Measurements from ENCODE around the gene KIRREL3.

DNA sequence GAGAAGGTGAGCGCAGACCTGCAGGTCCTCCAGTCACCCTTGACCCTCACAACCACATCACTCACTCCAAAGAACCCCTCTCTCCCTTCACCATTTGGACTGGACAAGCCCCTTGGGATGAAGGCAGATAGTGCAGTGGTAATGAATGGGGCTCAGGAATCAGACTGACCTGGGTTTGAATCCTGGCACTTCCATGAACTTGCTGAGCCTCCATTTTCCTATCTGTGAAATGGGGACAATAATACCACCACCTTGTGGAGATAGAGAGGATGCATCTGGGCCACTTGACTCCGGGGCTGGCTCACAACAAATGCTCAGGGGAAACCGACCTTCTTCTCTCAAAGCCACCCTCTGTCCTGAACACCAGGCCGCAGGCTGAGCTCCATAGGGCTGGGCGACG is 467.0 kb downstream of the KIRREL3 start:
- TF ChIP-seq POLR2AphosphoS5 (IDR thresholded peaks at IDR 0.05) (no peak), POLR2A (IDR thresholded peaks at IDR 0.05) (no peak)
- TF ChIP-seq, protein P1, sequence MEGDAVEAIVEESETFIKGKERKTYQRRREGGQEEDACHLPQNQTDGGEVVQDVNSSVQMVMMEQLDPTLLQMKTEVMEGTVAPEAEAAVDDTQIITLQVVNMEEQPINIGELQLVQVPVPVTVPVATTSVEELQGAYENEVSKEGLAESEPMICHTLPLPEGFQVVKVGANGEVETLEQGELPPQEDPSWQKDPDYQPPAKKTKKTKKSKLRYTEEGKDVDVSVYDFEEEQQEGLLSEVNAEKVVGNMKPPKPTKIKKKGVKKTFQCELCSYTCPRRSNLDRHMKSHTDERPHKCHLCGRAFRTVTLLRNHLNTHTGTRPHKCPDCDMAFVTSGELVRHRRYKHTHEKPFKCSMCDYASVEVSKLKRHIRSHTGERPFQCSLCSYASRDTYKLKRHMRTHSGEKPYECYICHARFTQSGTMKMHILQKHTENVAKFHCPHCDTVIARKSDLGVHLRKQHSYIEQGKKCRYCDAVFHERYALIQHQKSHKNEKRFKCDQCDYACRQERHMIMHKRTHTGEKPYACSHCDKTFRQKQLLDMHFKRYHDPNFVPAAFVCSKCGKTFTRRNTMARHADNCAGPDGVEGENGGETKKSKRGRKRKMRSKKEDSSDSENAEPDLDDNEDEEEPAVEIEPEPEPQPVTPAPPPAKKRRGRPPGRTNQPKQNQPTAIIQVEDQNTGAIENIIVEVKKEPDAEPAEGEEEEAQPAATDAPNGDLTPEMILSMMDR (IDR thresholded peaks at IDR 0.05) = no peak
